Epithelial cell of alveolus of lung (primary cell): ENCODE results near the gene FOXM1. TPM values are rescaled to one million over a fixed set of nuclear protein-coding genes. Genes with fewer than 3 reads are reported as not detected.

Experiments used
- total RNA-seq: library from RNA; depleted of rRNA; stranded (reverse); fragments of >200 nt; gene quantifications from 2 replicates; pipeline ENCODE4 v1.2.1, GENCODE V29; 2015

The FOXM1 gene, protein sequence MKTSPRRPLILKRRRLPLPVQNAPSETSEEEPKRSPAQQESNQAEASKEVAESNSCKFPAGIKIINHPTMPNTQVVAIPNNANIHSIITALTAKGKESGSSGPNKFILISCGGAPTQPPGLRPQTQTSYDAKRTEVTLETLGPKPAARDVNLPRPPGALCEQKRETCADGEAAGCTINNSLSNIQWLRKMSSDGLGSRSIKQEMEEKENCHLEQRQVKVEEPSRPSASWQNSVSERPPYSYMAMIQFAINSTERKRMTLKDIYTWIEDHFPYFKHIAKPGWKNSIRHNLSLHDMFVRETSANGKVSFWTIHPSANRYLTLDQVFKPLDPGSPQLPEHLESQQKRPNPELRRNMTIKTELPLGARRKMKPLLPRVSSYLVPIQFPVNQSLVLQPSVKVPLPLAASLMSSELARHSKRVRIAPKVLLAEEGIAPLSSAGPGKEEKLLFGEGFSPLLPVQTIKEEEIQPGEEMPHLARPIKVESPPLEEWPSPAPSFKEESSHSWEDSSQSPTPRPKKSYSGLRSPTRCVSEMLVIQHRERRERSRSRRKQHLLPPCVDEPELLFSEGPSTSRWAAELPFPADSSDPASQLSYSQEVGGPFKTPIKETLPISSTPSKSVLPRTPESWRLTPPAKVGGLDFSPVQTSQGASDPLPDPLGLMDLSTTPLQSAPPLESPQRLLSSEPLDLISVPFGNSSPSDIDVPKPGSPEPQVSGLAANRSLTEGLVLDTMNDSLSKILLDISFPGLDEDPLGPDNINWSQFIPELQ
- 13.1 and 39.3 TPM in 2 replicates for total RNA-seq

DNA sequence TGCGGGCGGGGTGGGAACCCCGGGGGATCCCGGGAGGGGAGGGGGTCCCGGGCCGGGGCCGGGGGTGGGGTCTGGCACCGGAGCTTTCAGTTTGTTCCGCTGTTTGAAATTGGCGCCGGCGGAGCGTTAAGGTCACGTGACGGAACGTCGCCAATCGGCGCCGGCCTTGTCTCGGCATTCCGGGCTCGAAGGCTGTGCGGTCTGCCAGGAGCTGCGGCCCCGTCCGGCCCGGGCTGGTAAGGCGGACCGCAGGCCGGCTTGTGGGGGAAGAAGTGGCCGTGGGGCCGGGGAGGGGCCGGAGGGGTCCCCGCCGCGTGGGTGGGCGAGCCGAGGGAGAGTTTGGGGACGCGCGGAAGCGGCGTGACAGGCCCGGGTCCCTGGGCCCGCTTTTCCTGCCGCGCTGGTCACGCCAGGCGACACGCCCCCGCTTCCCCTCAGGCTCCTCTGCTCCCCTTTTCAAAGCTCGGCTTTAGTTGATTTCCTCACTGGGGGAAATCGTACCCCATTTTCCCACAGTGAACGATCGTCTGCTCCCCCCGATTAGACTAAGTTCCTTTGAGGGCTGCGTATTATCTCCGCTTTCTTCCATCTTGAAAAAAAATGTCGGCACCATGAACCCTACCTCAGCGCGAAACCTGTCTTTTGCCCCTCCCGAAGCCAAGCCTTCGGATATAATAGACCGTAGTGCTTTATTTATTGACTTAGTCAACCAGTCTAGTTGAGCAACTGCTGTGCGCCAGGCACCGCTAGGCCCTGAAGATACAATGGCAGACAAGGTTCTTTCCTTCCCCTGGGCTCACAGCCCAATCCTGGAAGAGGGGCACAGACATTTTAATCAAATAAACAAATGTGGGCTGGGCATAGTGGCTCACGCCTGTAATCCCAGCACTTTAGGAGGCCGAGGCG lies at the start of gene FOXM1, which contains the start of gene RHNO1:
FOXM1 (minus strand) TSS at position 128 of the 906 bp plus-strand sequence. CDS start 2,696 bp downstream, outside the sequence.
RHNO1 (plus strand) TSS at position 177 of the 906 bp plus-strand sequence. CDS start 8,144 bp downstream, outside the sequence.

DNA sequence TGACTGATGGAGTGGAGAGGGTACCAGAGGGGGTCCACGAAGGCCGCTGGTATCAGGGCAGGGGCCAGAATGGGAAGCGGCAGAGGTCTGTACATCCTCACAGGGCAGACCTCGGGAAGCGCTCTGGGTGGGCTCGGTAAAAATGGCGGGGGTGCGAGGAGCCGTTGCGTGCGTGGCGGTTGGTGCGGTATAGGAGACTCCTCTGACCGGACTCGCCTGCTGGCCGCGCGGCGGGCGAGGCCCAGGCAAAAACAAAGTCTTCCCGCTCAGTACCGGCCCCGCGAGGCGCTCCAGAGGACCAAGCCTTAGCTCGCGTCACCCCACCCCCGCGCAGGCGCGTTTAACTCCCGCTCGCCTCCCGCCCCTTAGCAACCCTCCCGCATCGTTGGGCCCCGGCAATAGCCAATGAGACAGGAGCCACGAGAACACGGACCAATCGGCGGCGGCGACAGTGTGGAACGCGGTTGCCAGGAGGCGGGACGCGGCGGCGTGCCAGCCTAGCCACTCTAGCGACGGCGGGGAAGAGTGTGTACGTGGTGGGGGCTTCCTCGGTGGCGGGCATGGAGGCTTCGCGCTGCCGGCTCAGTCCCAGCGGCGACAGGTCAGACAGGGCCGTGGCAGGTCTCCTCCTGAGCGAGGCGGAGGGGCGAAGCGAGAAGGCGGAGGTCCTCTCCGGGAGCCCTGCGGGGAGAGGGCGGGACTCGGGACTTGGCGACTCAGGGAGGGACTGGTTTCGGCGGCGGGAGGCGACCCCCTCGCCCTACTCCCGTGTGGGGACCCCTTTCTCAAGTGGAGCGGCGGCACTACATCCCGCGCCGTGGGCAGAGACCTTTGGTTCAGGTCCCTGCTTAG lies 13.6 kb upstream of the FOXM1 start, which contains the start of gene TULP3:
TULP3 (plus strand) TSS at position 504 of the 852 bp plus-strand sequence; CDS start at position 561, 57 bp downstream.

DNA sequence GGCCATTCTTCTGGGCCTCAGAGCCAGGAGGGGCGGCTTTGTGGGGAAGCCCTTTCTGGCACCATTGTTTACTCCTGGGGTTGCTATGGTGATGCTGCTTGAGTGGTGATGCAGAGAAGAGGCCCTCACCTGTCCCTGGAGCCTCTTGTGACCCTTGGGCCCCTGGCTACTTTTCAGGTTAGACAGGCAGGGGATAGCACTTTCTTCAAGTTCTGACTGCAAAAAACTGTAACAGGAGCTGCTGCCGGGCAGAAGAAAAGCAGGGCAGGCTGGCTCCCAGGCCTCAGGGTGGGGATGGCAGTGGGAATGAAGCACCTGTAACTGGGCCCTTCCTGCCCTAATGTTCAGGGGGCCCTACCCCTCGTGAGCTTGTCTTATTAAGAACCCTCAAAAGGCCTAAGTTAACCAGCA lies 19.9 kb downstream of the FOXM1 start, which contains the start of gene TEX52:
TEX52 (minus strand) TSS at position 19 of the 411 bp plus-strand sequence; CDS start at position 6, 13 bp downstream.

DNA sequence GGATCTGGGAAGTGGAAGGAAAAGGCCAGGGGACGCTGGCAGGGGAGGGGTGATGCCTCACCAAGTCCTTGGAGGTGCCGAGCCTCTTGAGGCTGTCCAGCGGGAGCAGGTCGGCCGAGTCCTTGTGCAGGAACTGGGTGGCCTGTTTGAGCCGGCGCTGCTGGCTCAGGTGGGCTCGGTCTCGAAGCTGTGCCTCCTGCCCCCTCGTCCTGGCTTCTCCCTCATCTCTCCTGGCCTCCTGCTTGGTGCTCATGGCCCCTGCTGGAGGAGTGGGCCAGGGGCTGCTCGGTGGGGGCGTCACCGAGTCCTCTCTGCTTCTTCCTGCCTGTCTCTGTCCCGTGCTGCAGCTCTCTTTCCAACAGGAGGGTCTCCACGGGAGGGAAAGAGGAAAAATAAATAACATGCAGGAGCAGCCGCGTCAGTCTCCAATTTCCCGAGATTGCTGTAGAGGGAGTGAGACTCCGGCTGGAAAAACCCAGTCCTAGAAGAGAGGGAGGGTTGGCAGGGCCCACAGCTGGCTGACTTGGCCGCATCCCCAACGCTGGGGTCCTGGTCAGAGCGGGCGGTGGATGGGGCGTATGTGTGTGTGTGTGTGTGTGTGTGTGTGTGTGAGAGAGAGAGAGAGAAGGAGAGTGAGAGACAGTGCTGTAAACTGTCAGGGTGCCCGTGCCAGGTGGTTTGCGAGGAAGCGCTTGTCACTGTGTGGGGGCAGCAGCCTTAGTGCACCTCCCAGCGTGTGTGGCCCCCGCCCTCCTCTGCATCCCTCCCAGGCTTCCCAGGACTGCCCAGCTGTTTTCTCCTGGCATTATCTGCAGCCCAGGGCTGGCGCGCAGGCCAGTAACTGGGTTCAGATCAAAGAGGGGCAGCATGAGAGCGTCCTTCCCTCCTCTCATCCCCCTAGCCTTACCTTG lies 42.1 kb downstream of the FOXM1 start, which contains the start of gene NRIP2:
NRIP2 (minus strand) TSS at position 455 of the 911 bp plus-strand sequence; CDS start at position 403, 52 bp downstream.

DNA sequence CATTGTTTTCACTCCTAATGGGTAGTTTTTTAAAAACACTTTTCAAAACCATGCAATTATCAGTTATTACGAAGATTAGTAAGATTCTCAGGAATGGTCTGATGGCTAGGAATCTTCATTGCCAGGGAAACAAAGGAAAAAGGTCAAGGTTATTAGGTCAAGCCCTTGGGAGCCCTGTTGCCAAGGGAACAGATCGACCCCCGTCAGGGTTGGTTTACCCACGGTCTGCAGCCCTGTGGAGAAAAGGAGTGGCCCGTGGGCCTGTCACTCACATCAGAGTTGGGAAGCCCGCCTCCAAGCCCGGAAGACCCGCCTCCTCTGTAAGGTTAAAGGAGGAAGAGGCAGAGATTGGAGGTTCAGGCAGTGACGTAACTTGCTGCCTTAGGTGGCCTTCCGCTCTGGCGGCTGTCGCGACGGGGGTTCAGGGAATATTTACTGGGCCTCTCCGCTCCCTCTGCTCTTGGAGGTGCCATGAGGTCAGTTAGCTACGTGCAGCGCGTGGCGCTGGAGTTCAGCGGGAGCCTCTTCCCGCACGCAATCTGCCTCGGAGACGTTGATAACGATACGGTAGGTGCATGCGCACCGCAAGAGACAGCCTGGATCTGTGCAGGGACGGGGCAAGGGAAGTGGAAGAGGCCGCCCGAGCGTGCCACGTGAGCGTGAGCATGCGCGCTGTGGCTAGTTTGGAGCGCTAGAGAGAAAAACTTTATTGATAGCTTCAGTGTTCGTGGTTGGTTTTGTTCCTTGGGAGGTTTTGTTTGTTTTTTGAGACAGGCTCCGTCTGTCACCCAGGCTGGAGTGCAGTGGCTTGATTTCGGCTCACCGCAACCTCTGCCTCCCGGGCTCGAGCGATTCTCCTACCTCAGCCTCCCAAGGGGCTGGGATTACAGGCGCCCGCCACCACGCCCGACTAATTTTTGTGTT lies 64.4 kb downstream of the FOXM1 start, which contains the start of gene ITFG2:
ITFG2 (plus strand) TSS at position 379 of the 924 bp plus-strand sequence; CDS start at position 472, 93 bp downstream.

Other genes starting within 250 kb of the FOXM1 start
- gene FKBP4, start 82.2 kb downstream of the FOXM1 start, total RNA-seq = 28.3 and 37.0 TPM in 2 replicates
- 15.2 and 17.3 TPM in 2 replicates for gene ITFG2, start 64.5 kb downstream of the FOXM1 start, total RNA-seq
- gene NRIP2, start 42.1 kb downstream of the FOXM1 start, total RNA-seq = 1.0 TPM in 1 of 2 replicates, not detected in the other
- gene TEX52, start 20.1 kb downstream of the FOXM1 start, total RNA-seq = not detected in 2 replicates
- 13.6 and 38.8 TPM in 2 replicates for gene RHNO1, start within 50 bp of the FOXM1 start, total RNA-seq
- gene TULP3, start 13.7 kb upstream of the FOXM1 start, total RNA-seq = 26.7 and 28.1 TPM in 2 replicates
- gene TEAD4, start 82.2 kb upstream of the FOXM1 start, total RNA-seq = 16.2 and 36.0 TPM in 2 replicates
- 27.4 and 57.2 TPM in 2 replicates for gene TSPAN9, start 200.2 kb upstream of the FOXM1 start, total RNA-seq